Neural crest cell (in vitro differentiated cells): ENCODE data around the gene SNX6. TPM values are rescaled to one million over a fixed set of nuclear protein-coding genes. Genes with fewer than 3 reads are reported as not detected.
"Not testable (repeated sequence)": the region's sequence is repeated elsewhere in the genome, so short reads cannot be mapped to it uniquely, and the experiment has no call there.

ENCODE experiments used
- DNase-seq: peaks from one replicate; pipeline ENCODE4 v3.0.0; 2021; ENCODE audit warnings: low read depth, mixed read lengths, low spot score
- H3K27ac Mint-ChIP-seq: one replicate; pipeline ENCODE4 v1.8.0; 2021; ENCODE audit warnings: mild to moderate bottlenecking, mixed read lengths; ENCODE audit not compliant: unreplicated experiment
- H3K27me3 Mint-ChIP-seq: 2 replicates; pipeline ENCODE4 v1.8.0; 2021; ENCODE audit warnings: low read depth, mild to moderate bottlenecking, mixed read lengths
- H3K36me3 Mint-ChIP-seq: 2 replicates; pipeline ENCODE4 v1.8.0; 2021; ENCODE audit warnings: low read depth, mild to moderate bottlenecking, mixed read lengths
- H3K4me1 Mint-ChIP-seq: 2 replicates; pipeline ENCODE4 v1.8.0; 2021; ENCODE audit warnings: mixed read lengths
- H3K4me3 Mint-ChIP-seq: one replicate; pipeline ENCODE4 v1.8.0; 2021; ENCODE audit warnings: mild to moderate bottlenecking, mixed read lengths
- H3K9me3 Mint-ChIP-seq: 2 replicates; pipeline ENCODE4 v1.8.0; 2021; ENCODE audit warnings: mixed read lengths
- CTCF ChIP-seq: fragments of 200-600 bp; sonication (generic); conservative IDR thresholded peaks from 2 replicates; pipeline ENCODE4 v1.5.0; 2021; ENCODE audit warnings: antibody characterized with exemption, mild to moderate bottlenecking
- total RNA-seq: library from RNA; stranded (reverse); gene quantifications from 2 replicates; pipeline ENCODE4 v1.2.1, GENCODE V29; 2021

The SNX6 gene
- total RNA-seq, 1 donor from 2014 or later: 71.1 TPM

DNA sequence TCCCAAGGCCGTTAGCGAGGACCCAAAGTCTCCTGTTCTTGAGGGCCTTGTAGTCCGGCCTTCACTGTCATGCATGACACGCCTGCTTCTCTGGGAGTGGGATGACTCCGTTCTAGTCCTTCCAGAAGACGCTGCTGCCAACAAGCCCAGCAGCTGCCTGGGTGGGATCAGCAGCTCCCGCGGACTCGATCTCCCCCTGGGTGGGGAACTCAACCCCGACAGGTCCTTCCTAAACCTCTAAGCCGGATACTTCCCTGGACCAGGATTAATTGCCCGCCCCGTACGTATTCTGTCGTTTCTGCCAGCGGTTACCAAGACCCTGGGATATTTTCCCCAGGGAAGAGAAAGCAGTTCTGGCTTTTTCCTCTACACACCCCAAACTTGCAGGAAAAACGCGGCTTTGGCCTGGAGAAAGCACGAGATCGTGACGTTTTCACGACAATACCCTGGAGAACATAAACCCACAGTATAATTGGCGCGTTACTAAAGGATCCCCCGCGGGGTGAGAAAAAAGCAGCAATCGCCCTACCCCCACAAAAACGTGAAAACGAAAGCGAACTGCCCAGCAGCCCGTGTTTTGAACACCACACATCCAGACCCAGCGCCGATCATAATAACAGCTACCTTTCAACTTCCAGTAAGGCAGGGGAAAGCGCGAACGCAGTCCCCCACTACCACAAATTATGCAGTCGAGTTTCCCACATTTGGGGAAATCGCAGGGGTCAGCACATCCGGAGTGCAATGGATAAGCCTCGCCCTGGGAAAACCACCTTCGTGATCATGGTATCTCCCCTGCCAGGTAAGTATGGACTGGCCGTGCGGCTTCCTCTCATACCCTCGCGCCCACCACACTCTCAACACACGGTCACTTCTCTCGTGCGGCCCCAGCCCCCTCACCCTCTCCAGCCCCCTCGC lies 74.1 kb downstream of the SNX6 start:
- H3K4me1 Mint-ChIP-seq: peaks cover 19% of the 10 kb centered on the region

GRCh38 chr14:34554540-34555250 lies 75.3 kb downstream of the SNX6 start:
- no peak for TF ChIP-seq CTCF
- Mint-ChIP-seq H3K27me3 (no peaks in the 10 kb centered on the region), H3K36me3 (no peaks in the 10 kb centered on the region), H3K4me1 (peaks cover 25% of the 10 kb centered on the region), H3K9me3 (no peaks in the 10 kb centered on the region), H3K27ac (no peak overlapping the region), H3K4me3 (peak overlapping the region; percentile 52)
- no peak for DNase-seq

More for the DNA sequence above, 74.1 kb downstream of the SNX6 start:
- not testable (repeated sequence) for H3K27ac Mint-ChIP-seq, H3K27me3 Mint-ChIP-seq, H3K36me3 Mint-ChIP-seq, DNase-seq, H3K4me3 Mint-ChIP-seq, H3K9me3 Mint-ChIP-seq

- not testable (repeated sequence) for H3K4me3 Mint-ChIP-seq, DNase-seq, H3K27me3 Mint-ChIP-seq, H3K36me3 Mint-ChIP-seq, H3K9me3 Mint-ChIP-seq
- Mint-ChIP-seq H3K27ac (peak overlapping the region; percentile 50), H3K4me1 (peaks cover 21% of the 10 kb centered on the region)
Observed at GRCh38 chr14:34549276-34549966, 80.5 kb downstream of the SNX6 start.

DNA sequence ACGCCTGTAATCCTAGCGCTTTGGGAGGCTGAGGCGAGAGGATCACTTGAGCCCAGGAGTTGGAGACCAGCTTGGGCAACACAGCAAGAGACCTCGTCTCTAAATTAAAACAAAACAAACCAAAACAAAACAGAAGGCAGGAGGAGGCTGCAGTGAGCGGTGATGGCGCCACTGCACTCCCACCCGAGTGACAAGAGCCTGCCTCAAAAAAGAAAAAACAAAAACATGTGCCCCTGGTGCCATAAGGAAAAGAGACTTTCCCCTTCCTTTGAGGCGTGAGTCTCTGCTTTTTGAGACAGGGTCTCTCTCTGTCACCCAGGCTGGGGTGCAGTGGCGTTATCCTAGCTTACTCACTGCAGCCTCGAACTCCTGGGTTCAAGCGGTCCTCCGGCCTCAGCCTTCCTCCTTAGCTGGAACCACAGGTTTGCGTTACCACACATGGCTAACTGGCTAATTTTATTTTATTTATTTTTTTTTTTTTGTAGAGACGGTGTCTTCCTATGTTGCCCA lies 81.4 kb downstream of the SNX6 start:
- no peak for TF ChIP-seq CTCF
- DNase-seq: no peak
- Mint-ChIP-seq H3K27me3 (no peaks in the 10 kb centered on the region), H3K9me3 (no peaks in the 10 kb centered on the region), H3K4me3 (no peak overlapping the region), H3K27ac (no peak overlapping the region), H3K36me3 (no peaks in the 10 kb centered on the region), H3K4me1 (peaks cover 15% of the 10 kb centered on the region)

DNA sequence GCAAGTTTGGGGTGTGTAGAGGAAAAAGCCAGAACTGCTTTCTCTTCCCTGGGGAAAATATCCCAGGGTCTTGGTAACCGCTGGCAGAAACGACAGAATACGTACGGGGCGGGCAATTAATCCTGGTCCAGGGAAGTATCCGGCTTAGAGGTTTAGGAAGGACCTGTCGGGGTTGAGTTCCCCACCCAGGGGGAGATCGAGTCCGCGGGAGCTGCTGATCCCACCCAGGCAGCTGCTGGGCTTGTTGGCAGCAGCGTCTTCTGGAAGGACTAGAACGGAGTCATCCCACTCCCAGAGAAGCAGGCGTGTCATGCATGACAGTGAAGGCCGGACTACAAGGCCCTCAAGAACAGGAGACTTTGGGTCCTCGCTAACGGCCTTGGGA lies 82.8 kb downstream of the SNX6 start:
- not testable (repeated sequence) for H3K27me3 Mint-ChIP-seq, DNase-seq, H3K9me3 Mint-ChIP-seq, H3K4me3 Mint-ChIP-seq, H3K27ac Mint-ChIP-seq, H3K36me3 Mint-ChIP-seq
- H3K4me1 Mint-ChIP-seq: peaks cover 15% of the 10 kb centered on the region

DNA sequence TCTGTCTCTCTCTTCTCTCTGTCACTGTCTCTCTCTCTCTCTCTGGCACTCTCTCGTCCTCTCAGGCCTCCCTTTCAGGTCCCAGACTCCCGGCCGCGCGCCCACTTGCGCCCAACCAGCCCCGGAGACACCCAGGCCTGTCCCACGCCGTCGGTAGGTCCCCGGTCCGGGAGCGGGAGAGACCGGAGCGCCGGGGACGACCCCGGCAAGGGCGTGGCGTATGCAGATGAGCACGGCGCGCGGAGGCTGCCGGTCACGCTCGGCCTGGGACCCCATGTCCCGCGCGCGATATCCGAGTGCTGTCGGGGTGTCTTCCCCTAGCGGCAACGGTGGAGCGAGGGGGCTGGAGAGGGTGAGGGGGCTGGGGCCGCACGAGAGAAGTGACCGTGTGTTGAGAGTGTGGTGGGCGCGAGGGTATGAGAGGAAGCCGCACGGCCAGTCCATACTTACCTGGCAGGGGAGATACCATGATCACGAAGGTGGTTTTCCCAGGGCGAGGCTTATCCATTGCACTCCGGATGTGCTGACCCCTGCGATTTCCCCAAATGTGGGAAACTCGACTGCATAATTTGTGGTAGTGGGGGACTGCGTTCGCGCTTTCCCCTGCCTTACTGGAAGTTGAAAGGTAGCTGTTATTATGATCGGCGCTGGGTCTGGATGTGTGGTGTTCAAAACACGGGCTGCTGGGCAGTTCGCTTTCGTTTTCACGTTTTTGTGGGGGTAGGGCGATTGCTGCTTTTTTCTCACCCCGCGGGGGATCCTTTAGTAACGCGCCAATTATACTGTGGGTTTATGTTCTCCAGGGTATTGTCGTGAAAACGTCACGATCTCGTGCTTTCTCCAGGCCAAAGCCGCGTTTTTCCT lies 83.4 kb downstream of the SNX6 start:
- peaks cover 11% of the 10 kb centered on the region for H3K4me1 Mint-ChIP-seq
- not testable (repeated sequence) for DNase-seq, H3K27me3 Mint-ChIP-seq, H3K36me3 Mint-ChIP-seq, H3K9me3 Mint-ChIP-seq, H3K4me3 Mint-ChIP-seq, H3K27ac Mint-ChIP-seq

DNA sequence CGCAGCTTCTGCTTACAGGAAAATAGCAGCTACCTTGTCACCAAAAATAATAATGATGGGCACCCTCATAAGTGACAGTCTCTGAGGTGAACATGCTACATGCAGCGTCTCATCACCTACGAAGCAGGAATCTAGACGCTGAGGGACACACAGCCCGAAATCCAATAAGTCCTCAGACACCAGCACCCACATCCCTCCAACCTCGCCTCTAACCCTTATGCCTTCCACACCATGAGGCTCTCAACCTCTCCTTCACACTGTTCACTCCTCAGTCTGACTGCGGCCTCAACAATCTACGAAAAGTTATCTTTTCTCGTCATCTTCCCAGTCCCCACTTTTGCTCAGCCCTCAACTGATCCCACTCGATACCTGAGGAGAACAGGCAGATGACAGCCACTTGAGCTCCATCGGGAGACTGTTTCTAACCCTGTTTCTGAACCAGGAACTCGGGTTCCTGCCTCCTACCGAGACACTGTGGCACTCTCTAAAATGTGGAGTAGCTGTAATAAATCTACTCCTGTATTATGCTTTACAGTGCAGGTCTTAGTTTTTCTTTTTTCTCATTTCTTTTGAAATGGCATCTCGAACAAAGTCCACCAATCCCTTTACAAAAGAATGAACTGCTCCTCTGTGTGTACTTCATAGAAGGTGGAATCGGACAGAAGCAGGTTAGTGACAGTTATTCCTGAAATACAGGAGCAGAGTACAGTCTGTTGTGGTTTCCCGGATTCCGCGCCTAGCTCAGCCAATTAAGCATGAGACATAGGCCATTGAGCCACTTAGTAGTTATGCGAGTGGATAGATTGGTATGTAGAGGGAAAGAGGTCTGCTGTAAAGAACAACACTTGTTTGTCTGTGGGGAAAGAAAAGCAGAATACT lies 89.5 kb downstream of the SNX6 start:
- DNase-seq, H3K9me3 Mint-ChIP-seq, H3K36me3 Mint-ChIP-seq, H3K27me3 Mint-ChIP-seq: not testable (repeated sequence)
- Mint-ChIP-seq H3K4me1 (peaks cover 19% of the 10 kb centered on the region), H3K4me3 (peak overlapping the region; percentile 98), H3K27ac (peak overlapping the region; percentile 99)
